Heart right ventricle (tissue), 16 donors: ENCODE measurements around the gene TIE1. TPM values are rescaled to one million over a fixed set of nuclear protein-coding genes. Genes with fewer than 3 reads are reported as not detected.

Experiments
- ATAC-seq, 8 donors: fragments of 200-7000 bp; cut with Tn5 transposase; one replicate each; pipeline ENCODE4 v1.9.1; 2020; ENCODE audit warnings: mild to moderate bottlenecking in 8 of 8, moderate library complexity in 8 of 8, moderate number of reproducible peaks in 1 of 8
- DNase-seq, 2 donors: peaks; one replicate each; pipeline ENCODE4 v3.0.0-alpha.2; 2020
- H3K27ac ChIP-seq, 10 donors: fragments of 200-600 bp; sonication (generic) in 2 of 10; one replicate each; pipeline versions ENCODE4 v1.5.0 to v1.8.0; 2020 to 2022; ENCODE audit warnings: mild to moderate bottlenecking in 3 of 10
- H3K27me3 ChIP-seq, 7 donors: fragments of 200-600 bp; one replicate each; pipeline ENCODE4 v1.8.0; 2021 to 2022; ENCODE audit warnings: mild to moderate bottlenecking in 2 of 7
- H3K36me3 ChIP-seq, 9 donors: fragments of 200-600 bp; sonication (generic) in 1 of 9; one replicate each; pipeline versions ENCODE4 v1.5.0 to v1.8.0; 2020 to 2022; ENCODE audit warnings: mild to moderate bottlenecking in 2 of 9
- H3K4me1 ChIP-seq, 9 donors: fragments of 200-600 bp; sonication (generic) in 1 of 9; one replicate each; pipeline versions ENCODE4 v1.5.0 to v1.8.0; 2020 to 2022; ENCODE audit warnings: mild to moderate bottlenecking in 4 of 9
- H3K4me3 ChIP-seq, 10 donors: fragments of 200-600 bp; sonication (generic) in 2 of 10; one replicate each; pipeline versions ENCODE4 v1.5.0 to v1.8.0; 2020 to 2022; ENCODE audit warnings: mild to moderate bottlenecking in 7 of 10, moderate library complexity in 2 of 10
- H3K9me3 ChIP-seq, 11 donors: fragments of 200-600 bp in 10 of 11; sonication (generic) in 2 of 11; one replicate each; pipeline versions ENCODE4 v1.5.0 to v1.8.0; 2013 to 2022; ENCODE audit warnings: mild to moderate bottlenecking in 2 of 11, control low read depth in 1 of 11, moderate library complexity in 1 of 11
- CTCF ChIP-seq, 9 donors: fragments of 200-600 bp; sonication (generic) in 2 of 9; IDR thresholded peaks; one replicate each; pipeline versions ENCODE4 v1.5.0 to v1.8.0; 2021 to 2022; ENCODE audit warnings: antibody characterized with exemption in 9 of 9, mild to moderate bottlenecking in 5 of 9, moderate library complexity in 1 of 9
- WGBS, 2 donors: extraction: QIAGEN DNeasy Blood & Tissue Kit; methylation state at CpG; one replicate each; pipeline ENCODE4 v1.1.7; 2013; ENCODE audit warnings: inconsistent platforms in 1 of 2; 5-methylcytosine and 5-hydroxymethylcytosine counted together
- intact Hi-C, 10 donors: fragments of 100-400 bp; cut with DNase I; formaldehyde crosslinking; loops; one replicate each; pipeline versions ENCODE4 v1.11.1 to v1.14.2; 2022
- polyA plus RNA-seq, 2 donors: library from polyadenylated mRNA; stranded (reverse); fragments of 200-250 nt; gene quantifications; one replicate each; pipeline ENCODE4 v1.2.3, GENCODE V29; 2013
- total RNA-seq, 10 donors: library from RNA; stranded (reverse); fragmentation: NEBNext Ultra II Directional in 3 of 10; extraction: Animal tissue kit (Norgen Biotek cat#: 25700) in 3 of 10; gene quantifications; one replicate each; pipeline versions ENCODE4 v1.2.1 to v1.2.4, GENCODE V29; 2021 to 2023
- donor health status: Arrhythmogenic right ventricular cardiomyopathy.
- donor health status: ischemic (EF 13 %, LVEDD 7.1; RV severe dilation, severe dysfunction).
- donor health status: healthy with polysubstance abuse.
- donor health status: DM: no; HTN: yes; CAD: no.
- donor health status: DM: no; HTN: no; CAD: no.
- donor health status: ischemic (EF 25% LVEDD 6.9; RV normal size, moderate dysfunction).
- donor health status: ischemic (EF 25% LVEDD 5.7; RV mildly dilated, moderate dysfunction).
- donor health status: healthy.
- donor health status: DM: yes; HTN: yes; CAD: no.
- donor health status: Ischemic cardiomyopathy.
- donor health status: ischemic (EF 35%, LVEDD 5.7; RV mildly dilated, moderate dysfunction).
- donor health status: nonischemic (EF 11% LVEDD 7.7; RV severe dilation, severe dysfunction).
- donor health status: DM: yes; HTN: yes; CAD: no.
- donor health status: PGD.
- donor health status: ischemic (EF 29% LVEDD 5.4; RV normal size, mild dysfunction).
- donor health status: nonischemic (EF 23%, LVEDD 6.1; RV moderate dilation, normal function).

Gene TIE1
- total and polyA plus RNA-seq, 12 donors: 19.9 to 55.8 (median 32.0) TPM

GRCh38 chr1:43269627-43270375 is 31.0 kb upstream of the TIE1 start, which contains the start of gene TMEM125:
Gene TMEM125, plus strand, starts transcription at chr1:43269983. Its CDS starts 2,740 bp downstream, at chr1:43272723.
- peaks cover 0 to 18% (median 12%) of the 10 kb centered on the region in 9 donors for H3K4me1 ChIP-seq
- H3K9me3 ChIP-seq: no peaks in the 10 kb centered on the region
- peaks cover 0 to 9% (median 7%) of the 10 kb centered on the region in 7 donors for H3K27me3 ChIP-seq
- intact Hi-C loops: no loop called here
- no peak for TF ChIP-seq CTCF (IDR thresholded peaks at IDR 0.05)
- DNase-seq (no peak), ATAC-seq (no peak)
- no peak within 1 kb of the TSS for H3K27ac ChIP-seq
- H3K4me3 ChIP-seq: peak within 1 kb of the TSS in 5 of 10 donors; percentile 6 to 31 (median 22)
- 81 to 87% methylated on average over 7 of the region's 7 CpGs for WGBS, 2 donors
- no peaks in the 10 kb centered on the region for H3K36me3 ChIP-seq

- intact Hi-C loops: no loop called here
- DNase-seq (no peak), ATAC-seq (peak in 1 of 8 donors; percentile 31)
- Histone ChIP-seq H3K27me3 (peaks cover 0 to 9% (median 7%) of the 10 kb centered on the region in 7 donors), H3K27ac (no peak overlapping the region), H3K36me3 (no peaks in the 10 kb centered on the region), H3K9me3 (no peaks in the 10 kb centered on the region), H3K4me3 (peak overlapping the region in 5 of 10 donors; percentile 6 to 31 (median 22)), H3K4me1 (peaks cover 0 to 18% (median 12%) of the 10 kb centered on the region in 9 donors)
- whole genome bisulfite sequencing, 2 donors: 10 to 19% methylated on average over 29 of the region's 29 CpGs
- no peak for TF ChIP-seq CTCF (IDR thresholded peaks at IDR 0.05)
These were observed 30.2 kb upstream of the TIE1 start for GRCh38 chr1:43270421-43271095.

GRCh38 chr1:43271186-43272118 is 29.3 kb upstream of the TIE1 start:
- DNase-seq (no peak), ATAC-seq (no peak)
- H3K27me3 ChIP-seq: peaks cover 0 to 9% (median 7%) of the 10 kb centered on the region in 7 donors
- 76 to 78% methylated on average over 12 of the region's 12 CpGs for WGBS, 2 donors
- no peaks in the 10 kb centered on the region for H3K9me3 ChIP-seq
- H3K4me3 ChIP-seq: no peak overlapping the region
- H3K27ac ChIP-seq: no peak overlapping the region
- intact Hi-C loops: no loop called here
- peaks cover 0 to 18% (median 12%) of the 10 kb centered on the region in 9 donors for H3K4me1 ChIP-seq
- no peaks in the 10 kb centered on the region for H3K36me3 ChIP-seq
- no peak for TF ChIP-seq CTCF (IDR thresholded peaks at IDR 0.05)

- no peak overlapping the region for H3K4me3 ChIP-seq
- 35 to 55% methylated on average over 9 of the region's 9 CpGs for WGBS, 2 donors
- ATAC-seq (no peak), DNase-seq (no peak)
- peaks cover 0 to 9% (median 7%) of the 10 kb centered on the region in 7 donors for H3K27me3 ChIP-seq
- H3K36me3 ChIP-seq: no peaks in the 10 kb centered on the region
- intact Hi-C loops: no loop called here
- no peaks in the 10 kb centered on the region for H3K9me3 ChIP-seq
- peaks cover 0 to 18% (median 12%) of the 10 kb centered on the region in 9 donors for H3K4me1 ChIP-seq
- no peak overlapping the region for H3K27ac ChIP-seq
- no peak for TF ChIP-seq CTCF (IDR thresholded peaks at IDR 0.05)
These were observed 28.6 kb upstream of the TIE1 start for GRCh38 chr1:43272161-43272560.
